Neural progenitor cell (in vitro differentiated cells): Measurements from ENCODE around the gene DNASE2.

Source experiments
- CTCF ChIP-seq: fragments of 200-600 bp; sonication (generic); IDR thresholded peaks from 2 replicates; pipeline ENCODE4 v1.5.1; 2017; ENCODE audit warnings: antibody characterized with exemption, mild to moderate bottlenecking
- EZH2 ChIP-seq: fragments of 200-600 bp; sonication (generic); IDR thresholded peaks from 2 replicates; pipeline ENCODE4 v1.6.1; 2017; ENCODE audit warnings: antibody characterized with exemption, mild to moderate bottlenecking, moderate library complexity
- EZH2phosphoT487 ChIP-seq: fragments of 200-600 bp; sonication (generic); IDR thresholded peaks from 2 replicates; pipeline ENCODE4 v1.6.1; 2017; ENCODE audit warnings: antibody characterized with exemption

GRCh38 chr19:12930002-12930645 lies 48.9 kb upstream of the DNASE2 start:
- TF ChIP-seq CTCF (no peak), EZH2 (no peak), EZH2phosphoT487 (no peak)
